ENCODE measurements around the gene GAREM1.

Gene GAREM1

DNA sequence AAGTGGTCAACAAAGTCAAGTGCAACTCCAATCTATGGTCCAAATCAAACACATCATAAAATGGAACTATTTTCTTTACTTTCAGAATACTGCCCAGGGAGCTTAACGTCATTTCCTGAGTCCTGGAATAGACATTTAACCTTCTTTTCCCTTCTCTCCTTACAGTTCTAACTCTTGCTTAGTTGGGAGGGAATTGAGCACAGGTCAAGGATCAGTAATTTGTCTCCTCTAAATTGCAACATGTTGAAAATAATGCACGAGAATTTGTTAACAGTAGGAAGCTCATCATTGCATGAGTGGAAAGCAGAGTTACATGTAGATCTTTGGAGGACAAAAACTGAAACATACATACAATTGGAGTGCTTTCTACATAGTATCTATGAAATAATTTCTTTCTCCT lies 193.1 kb downstream of the GAREM1 start:
- in situ Hi-C loops (cut with MboI; ENCODE audit: low sequenced_read_pairs, unreplicated experiment), result no loop called here
- DNase-seq (ENCODE audit: low spot score), result no peak
- TF ChIP-seq, protein P1, sequence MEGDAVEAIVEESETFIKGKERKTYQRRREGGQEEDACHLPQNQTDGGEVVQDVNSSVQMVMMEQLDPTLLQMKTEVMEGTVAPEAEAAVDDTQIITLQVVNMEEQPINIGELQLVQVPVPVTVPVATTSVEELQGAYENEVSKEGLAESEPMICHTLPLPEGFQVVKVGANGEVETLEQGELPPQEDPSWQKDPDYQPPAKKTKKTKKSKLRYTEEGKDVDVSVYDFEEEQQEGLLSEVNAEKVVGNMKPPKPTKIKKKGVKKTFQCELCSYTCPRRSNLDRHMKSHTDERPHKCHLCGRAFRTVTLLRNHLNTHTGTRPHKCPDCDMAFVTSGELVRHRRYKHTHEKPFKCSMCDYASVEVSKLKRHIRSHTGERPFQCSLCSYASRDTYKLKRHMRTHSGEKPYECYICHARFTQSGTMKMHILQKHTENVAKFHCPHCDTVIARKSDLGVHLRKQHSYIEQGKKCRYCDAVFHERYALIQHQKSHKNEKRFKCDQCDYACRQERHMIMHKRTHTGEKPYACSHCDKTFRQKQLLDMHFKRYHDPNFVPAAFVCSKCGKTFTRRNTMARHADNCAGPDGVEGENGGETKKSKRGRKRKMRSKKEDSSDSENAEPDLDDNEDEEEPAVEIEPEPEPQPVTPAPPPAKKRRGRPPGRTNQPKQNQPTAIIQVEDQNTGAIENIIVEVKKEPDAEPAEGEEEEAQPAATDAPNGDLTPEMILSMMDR (IDR thresholded peaks at IDR 0.05; ENCODE audit: borderline replicate concordance, control extremely low read depth, extremely low read depth, insufficient read depth, missing control alignments), result no peak

DNA sequence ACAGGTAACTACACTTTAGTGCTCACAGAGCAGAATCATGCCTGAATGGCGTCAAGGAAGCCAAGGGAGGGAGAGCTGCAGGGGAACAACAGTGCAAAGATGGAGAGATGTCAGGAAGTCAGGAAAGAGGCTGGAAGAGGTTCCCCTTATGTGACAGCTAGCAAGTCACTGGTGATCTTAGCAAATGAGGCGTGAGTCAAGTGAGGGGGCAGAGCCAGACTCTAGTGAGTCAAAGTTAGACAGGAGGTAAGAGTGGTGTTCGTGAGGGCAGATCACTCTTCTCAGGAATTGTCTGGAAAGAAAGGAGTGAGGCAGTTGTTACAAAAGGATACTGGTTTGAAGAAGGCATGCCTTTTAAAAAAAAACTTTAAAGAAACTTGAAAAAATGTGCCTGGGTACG lies 193.8 kb downstream of the GAREM1 start:
- in situ Hi-C loops (cut with MboI; ENCODE audit: low sequenced_read_pairs, unreplicated experiment), result no loop called here
- DNase-seq (ENCODE audit: low spot score), result no peak
- TF ChIP-seq, protein P1 (IDR thresholded peaks at IDR 0.05; ENCODE audit: borderline replicate concordance, control extremely low read depth, extremely low read depth, insufficient read depth, missing control alignments), result no peak

DNA sequence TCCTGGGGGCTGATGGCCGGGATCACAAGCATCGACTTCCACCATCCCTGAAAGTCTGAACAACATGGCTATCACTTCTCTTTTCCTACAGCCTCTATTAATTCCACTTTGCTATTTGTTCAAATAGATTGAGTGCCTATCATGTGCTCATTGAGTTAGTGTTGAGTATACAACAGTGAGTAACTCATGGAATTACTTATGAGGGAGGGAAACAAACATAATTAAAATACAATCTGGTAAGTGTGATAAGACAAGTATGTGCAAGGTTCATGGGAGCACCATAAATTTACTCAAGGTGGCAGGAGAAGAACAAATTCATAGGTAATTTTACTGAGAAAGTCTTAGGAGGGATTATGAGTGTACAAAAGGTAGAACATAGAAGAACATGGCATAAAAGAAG lies 194.4 kb downstream of the GAREM1 start:
- in situ Hi-C loops (cut with MboI; ENCODE audit: low sequenced_read_pairs, unreplicated experiment), result no loop called here
- TF ChIP-seq, protein P1 (IDR thresholded peaks at IDR 0.05; ENCODE audit: borderline replicate concordance, control extremely low read depth, extremely low read depth, insufficient read depth, missing control alignments), result no peak

DNA sequence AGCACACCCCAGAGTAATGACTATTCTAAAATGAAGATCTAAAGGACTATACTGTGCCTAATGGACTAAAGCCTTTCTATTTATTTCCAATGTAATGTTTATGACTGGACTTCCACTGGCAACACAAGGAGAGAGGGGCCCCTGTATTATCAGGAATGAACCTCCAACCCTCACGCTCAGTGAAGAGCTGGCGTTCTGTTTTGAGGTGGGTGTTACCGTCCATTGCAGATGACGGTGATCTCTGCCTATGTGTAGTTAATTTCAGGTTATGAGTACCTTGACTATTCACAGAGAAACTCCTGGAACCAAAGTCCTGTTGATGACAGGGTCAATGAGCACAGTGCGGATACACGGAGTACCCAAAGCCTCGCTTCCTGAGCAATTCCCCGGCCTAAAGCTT lies 195.5 kb downstream of the GAREM1 start:
- TF ChIP-seq, protein P1 (IDR thresholded peaks at IDR 0.05; ENCODE audit: borderline replicate concordance, control extremely low read depth, extremely low read depth, insufficient read depth, missing control alignments), result no peak
- DNase-seq (ENCODE audit: low spot score), result no peak
- in situ Hi-C loops (cut with MboI; ENCODE audit: low sequenced_read_pairs, unreplicated experiment), result no loop called here

More for the DNA sequence above, 194.4 kb downstream of the GAREM1 start:
- DNase-seq (ENCODE audit: low spot score), result no peak

DNA sequence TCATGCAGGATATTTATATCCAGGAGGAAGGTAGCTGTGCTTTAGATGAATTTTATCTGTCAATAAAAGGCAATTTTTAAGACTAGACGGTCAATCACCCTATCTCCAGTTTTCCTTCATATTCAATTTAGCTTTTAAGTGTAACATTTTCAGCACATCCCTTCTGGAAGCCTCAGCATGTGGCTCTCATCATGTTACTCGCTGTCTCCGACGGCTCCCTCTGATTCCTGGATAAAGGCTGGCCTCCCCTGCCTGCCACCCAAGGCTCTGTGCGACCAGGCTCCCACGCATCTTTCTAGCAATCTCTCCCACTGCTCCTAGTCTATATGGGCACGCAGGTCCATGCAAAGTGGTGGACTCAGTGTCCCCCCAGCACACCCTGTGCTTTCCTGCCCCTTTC lies 196.4 kb downstream of the GAREM1 start:
- DNase-seq (ENCODE audit: low spot score), result no peak
- TF ChIP-seq, protein P1 (IDR thresholded peaks at IDR 0.05; ENCODE audit: borderline replicate concordance, control extremely low read depth, extremely low read depth, insufficient read depth, missing control alignments), result no peak
- in situ Hi-C loops (cut with MboI; ENCODE audit: low sequenced_read_pairs, unreplicated experiment), result no loop called here

DNA sequence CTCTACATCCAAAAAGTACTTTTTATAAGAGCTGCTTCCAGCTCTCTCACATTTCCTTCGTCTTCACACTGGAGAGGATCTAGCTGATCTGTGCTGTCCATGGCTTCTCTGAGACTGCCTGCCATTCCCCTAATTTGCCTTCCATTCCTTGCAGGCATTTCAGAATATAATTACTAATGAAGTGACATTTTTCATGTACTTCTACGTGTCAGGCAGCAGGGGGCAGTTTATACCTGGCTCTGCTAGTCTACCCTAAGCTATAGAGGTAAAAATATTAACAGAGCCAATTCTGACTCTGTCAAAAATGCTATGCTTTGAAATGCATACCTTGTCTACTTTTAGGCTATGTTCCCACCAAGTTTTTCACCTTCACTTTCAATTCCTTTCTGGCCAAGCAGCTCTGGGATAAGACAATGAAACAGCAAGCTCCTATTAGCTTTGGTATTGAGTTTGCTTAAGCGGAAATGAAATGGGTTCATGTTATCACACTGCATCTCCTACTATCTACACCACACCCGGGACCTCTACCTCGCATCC lies 198.9 kb downstream of the GAREM1 start:
- DNase-seq (ENCODE audit: low spot score), result peak; percentile 68
- TF ChIP-seq, protein P1 (IDR thresholded peaks at IDR 0.05; ENCODE audit: borderline replicate concordance, control extremely low read depth, extremely low read depth, insufficient read depth, missing control alignments), result no peak
- in situ Hi-C loops (cut with MboI; ENCODE audit: low sequenced_read_pairs, unreplicated experiment), result no loop called here
